DMS153 (cell line): ENCODE results near the gene HCN2.
"Not testable (repeated sequence)": the region's sequence is repeated elsewhere in the genome, so short reads cannot be mapped to it uniquely, and the experiment has no call there.

ENCODE experiments used
- DNase-seq: peaks from one replicate; lab custom pipeline; 2025; lab: John Stamatoyannopoulos, UW

The HCN2 gene

GRCh38 chr19:571566-571974 lies 18.1 kb upstream of the HCN2 start:
- DNase-seq: no peak

GRCh38 chr19:572140-572742 lies 17.4 kb upstream of the HCN2 start, which contains the start of gene BSG:
Gene BSG (plus strand): TSS chr19:572596. CDS start chr19:572635, 39 bp downstream.
- peak; percentile 82 for DNase-seq

- DNase-seq: no peak
These were observed 16.8 kb upstream of the HCN2 start for GRCh38 chr19:572743-573518.

GRCh38 chr19:573519-573825 lies 16.2 kb upstream of the HCN2 start:
- DNase-seq: no peak

- DNase-seq: no peak
These were observed 14.8 kb upstream of the HCN2 start for GRCh38 chr19:574658-575526.

GRCh38 chr19:575527-576506 lies 13.9 kb upstream of the HCN2 start:
- no peak for DNase-seq

GRCh38 chr19:576768-577438 lies 12.8 kb upstream of the HCN2 start:
- no peak for DNase-seq

- DNase-seq: no peak
These were observed 12.0 kb upstream of the HCN2 start for GRCh38 chr19:577439-578392.

GRCh38 chr19:579111-579841 lies 10.4 kb upstream of the HCN2 start:
- DNase-seq: no peak

GRCh38 chr19:579842-580155 lies 9.9 kb upstream of the HCN2 start:
- no peak for DNase-seq

- no peak for DNase-seq
These were observed 9.3 kb upstream of the HCN2 start for GRCh38 chr19:580274-580835.

- no peak for DNase-seq
These were observed 8.1 kb upstream of the HCN2 start for GRCh38 chr19:581399-582111.

- DNase-seq: no peak
These were observed 7.0 kb upstream of the HCN2 start for GRCh38 chr19:582497-583197.

- no peak for DNase-seq
These were observed 6.3 kb upstream of the HCN2 start for GRCh38 chr19:583198-583967.

GRCh38 chr19:583968-584239 lies 5.8 kb upstream of the HCN2 start:
- DNase-seq: no peak

- no peak for DNase-seq
These were observed 5.3 kb upstream of the HCN2 start for GRCh38 chr19:584240-585001.

- not testable (repeated sequence) for DNase-seq
These were observed 4.5 kb upstream of the HCN2 start for GRCh38 chr19:585146-585545.
